AG09309 (cell line): ENCODE data around the gene FBXW7.

Source experiments
- DNase-seq: peaks from one replicate; pipeline ENCODE4 v3.0.0-alpha.2; 2010; ENCODE audit warnings: low read depth
- H3K4me3 ChIP-seq: 2 replicates; pipeline ENCODE4 v1.5.1; 2011; ENCODE audit warnings: mild to moderate bottlenecking, low read depth, low read length, moderate library complexity; ENCODE audit not compliant: control insufficient read depth
- TF ChIP-seq, protein P1 (sequence below): IDR thresholded peaks from 2 replicates; pipeline ENCODE4 v1.5.1; 2011; ENCODE audit warnings: mild to moderate bottlenecking, low read depth, low read length, inconsistent platforms; ENCODE audit not compliant: insufficient read depth, control insufficient read depth; ENCODE audit errors: missing control alignments

The FBXW7 gene

DNA sequence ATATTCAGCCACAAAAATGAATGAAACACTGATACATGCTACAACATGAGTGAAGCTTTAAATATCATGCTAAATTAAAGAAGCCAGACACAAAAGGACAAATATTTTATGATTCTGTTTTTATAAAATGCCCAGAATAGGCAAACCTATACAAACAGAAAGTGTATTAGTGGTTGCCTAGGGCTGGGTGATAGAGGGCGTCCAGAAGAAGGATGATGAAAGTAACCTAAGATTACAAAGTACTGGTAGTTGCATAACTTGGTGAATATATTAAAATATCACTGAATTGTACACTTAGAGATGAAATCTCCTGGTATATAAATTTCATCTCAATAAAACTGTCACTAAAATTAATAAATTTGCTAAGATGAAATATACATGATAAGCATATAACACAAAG is 67.5 kb downstream of the FBXW7 start:
- no peak for DNase-seq
- TF ChIP-seq, protein P1, sequence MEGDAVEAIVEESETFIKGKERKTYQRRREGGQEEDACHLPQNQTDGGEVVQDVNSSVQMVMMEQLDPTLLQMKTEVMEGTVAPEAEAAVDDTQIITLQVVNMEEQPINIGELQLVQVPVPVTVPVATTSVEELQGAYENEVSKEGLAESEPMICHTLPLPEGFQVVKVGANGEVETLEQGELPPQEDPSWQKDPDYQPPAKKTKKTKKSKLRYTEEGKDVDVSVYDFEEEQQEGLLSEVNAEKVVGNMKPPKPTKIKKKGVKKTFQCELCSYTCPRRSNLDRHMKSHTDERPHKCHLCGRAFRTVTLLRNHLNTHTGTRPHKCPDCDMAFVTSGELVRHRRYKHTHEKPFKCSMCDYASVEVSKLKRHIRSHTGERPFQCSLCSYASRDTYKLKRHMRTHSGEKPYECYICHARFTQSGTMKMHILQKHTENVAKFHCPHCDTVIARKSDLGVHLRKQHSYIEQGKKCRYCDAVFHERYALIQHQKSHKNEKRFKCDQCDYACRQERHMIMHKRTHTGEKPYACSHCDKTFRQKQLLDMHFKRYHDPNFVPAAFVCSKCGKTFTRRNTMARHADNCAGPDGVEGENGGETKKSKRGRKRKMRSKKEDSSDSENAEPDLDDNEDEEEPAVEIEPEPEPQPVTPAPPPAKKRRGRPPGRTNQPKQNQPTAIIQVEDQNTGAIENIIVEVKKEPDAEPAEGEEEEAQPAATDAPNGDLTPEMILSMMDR = no peak
- H3K4me3 ChIP-seq = no peak overlapping the region

DNA sequence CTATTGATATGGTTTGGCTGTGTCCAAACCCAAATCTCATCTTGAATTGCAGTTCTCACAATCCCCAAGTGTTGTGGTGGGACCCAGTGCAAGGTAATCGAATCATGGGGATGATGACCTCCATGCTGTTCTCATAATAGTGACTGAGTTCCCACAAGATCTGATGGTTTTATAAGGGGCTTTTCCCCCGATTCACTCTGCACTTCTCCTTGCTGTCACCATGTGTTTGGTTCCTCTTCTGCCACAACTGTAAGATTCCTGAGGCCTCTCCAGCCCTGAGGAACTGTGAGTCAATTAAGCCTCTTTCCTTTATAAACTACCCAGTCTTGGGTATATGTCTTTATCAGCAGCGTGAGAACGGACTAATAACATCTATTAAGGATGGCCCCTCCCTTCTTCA is 68.8 kb downstream of the FBXW7 start:
- TF ChIP-seq, protein P1 = no peak
- DNase-seq = no peak
- H3K4me3 ChIP-seq = no peak overlapping the region

DNA sequence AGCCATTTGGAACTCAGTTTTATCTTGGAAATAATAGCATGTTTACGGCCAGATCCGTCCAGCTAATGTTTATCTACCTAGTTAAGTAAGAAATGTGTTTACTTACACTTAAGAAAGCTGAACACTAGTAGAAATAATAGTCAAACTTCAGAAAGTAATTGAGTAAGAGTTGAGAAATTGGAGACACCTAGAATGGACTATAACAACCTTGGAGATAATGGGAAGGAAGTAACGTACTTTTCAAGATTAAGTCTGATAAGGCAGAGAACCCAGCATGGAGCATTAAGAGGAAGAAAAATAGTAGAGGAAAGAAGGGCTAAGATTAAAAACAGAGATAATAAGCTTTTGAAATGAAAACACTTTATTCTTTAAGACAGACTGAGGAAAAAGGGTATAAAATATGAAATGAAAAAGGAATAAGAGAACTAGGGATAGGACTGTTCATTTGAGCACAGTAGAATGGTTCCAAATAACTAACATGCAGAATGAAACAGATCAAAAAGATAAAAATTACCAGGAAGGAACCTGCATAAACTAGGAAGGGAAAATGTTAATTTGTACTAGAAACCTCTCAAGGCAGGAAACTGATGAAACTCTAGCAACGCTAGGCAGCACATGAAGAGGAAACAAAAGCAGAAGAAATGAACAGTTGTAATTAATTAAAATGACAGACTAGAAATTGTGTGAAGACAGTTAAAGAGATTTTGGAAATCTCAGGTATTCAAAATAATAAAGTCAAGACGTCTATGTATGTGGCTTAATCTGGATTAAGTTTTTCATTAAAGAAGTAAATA is 71.7 kb downstream of the FBXW7 start:
- DNase-seq = no peak
- no peak overlapping the region for H3K4me3 ChIP-seq
- TF ChIP-seq, protein P1 = no peak

DNA sequence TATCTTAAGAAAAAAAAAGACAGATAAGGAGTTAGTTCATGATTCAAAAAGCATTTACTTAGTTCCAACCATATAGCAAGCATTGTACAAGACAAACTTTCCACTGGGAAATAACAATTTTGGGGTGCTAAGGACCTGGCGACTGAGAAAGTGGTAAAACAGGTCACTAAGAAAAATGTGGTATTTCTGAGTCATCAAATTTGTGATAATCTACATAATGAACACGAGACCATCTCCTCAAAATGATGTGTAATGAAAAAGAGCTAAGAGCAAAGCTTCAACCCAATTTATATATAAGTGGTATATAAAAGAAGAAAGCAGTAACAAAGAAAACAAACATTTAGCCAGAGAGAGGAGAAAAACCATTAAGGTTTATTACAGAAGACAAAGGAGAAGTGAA is 72.3 kb downstream of the FBXW7 start:
- TF ChIP-seq, protein P1 = no peak
- DNase-seq = no peak
- H3K4me3 ChIP-seq = no peak overlapping the region

DNA sequence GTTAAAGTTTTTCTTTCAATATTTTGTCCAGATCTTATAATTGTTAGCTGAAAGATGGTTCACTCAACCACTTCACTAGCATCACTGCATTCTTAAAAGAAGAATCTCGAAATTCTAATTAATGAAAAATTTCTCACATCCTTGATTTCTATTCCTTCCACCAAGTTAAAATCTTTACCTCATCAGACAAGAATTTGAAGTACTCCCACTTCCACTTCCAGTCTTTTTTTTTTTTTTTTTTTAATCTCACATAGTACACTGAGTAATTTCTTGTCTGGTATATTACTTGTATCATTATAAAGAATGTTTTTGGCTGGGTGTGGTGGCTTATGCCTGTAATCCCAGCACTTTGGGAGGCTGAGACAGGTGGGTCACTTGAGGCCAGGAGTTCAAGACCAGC is 73.2 kb downstream of the FBXW7 start:
- TF ChIP-seq, protein P1 = no peak
- H3K4me3 ChIP-seq = no peak overlapping the region
- DNase-seq = no peak

DNA sequence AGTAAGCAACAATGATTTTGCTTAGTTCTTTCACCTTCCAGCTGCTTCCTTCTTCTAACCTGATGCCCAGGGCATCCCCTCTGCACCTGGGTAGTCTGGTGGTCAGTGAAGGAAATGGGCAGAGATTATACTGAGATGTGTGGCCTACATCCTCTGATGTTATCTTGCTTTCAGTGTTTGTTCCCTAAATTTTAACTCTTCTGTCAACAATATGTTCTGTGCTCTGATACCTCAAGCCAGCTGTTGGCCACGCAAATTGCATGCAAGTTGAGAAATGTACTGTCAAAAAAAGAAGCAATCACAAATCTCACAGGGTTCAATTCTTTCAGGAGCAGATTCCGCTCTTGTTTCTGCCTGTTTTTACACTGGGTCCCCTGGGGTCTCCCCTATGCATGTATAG is 73.8 kb downstream of the FBXW7 start:
- TF ChIP-seq, protein P1 = no peak

More for the DNA sequence above, 73.8 kb downstream of the FBXW7 start:
- no peak overlapping the region for H3K4me3 ChIP-seq
- no peak for DNase-seq
